HG03575 (cell line): ENCODE data around the gene NRIP1.

Experiments used
- ATAC-seq: cut with Tn5 transposase; IDR thresholded peaks from one replicate; pipeline ENCODE4 v1.9.1; 2021; ENCODE audit not compliant: unreplicated experiment, insufficient number of reproducible peaks, low FRiP score; ENCODE audit errors: extremely low read depth

NRIP1 gene

GRCh38 chr21:15064576-15065391 lies at the start of gene NRIP1:
Gene NRIP1 (minus strand): TSS chr21:15065000. CDS start chr21:14968192, 96,808 bp downstream.
- no peak for ATAC-seq

GRCh38 chr21:15112858-15113257 lies 48.1 kb upstream of the NRIP1 start:
- no peak for ATAC-seq

GRCh38 chr21:15108801-15109200 lies 44.0 kb upstream of the NRIP1 start:
- no peak for ATAC-seq

- no peak for ATAC-seq
Observed at GRCh38 chr21:15104470-15104869, 39.7 kb upstream of the NRIP1 start.

- ATAC-seq: no peak
Observed at GRCh38 chr21:15098908-15099307, 34.1 kb upstream of the NRIP1 start.

GRCh38 chr21:15098181-15098580 lies 33.4 kb upstream of the NRIP1 start:
- ATAC-seq: no peak

- ATAC-seq: no peak
Observed at GRCh38 chr21:15097580-15097979, 32.8 kb upstream of the NRIP1 start.

- no peak for ATAC-seq
Observed at GRCh38 chr21:15096146-15096545, 31.3 kb upstream of the NRIP1 start.

GRCh38 chr21:15095326-15095725 lies 30.5 kb upstream of the NRIP1 start:
- no peak for ATAC-seq

GRCh38 chr21:15094706-15095105 lies 29.9 kb upstream of the NRIP1 start:
- ATAC-seq: no peak

- no peak for ATAC-seq
Observed at GRCh38 chr21:15093216-15093615, 28.4 kb upstream of the NRIP1 start.

- ATAC-seq: no peak
Observed at GRCh38 chr21:15092745-15093144, 27.9 kb upstream of the NRIP1 start.

- no peak for ATAC-seq
Observed at GRCh38 chr21:15090390-15090789, 25.6 kb upstream of the NRIP1 start.

- no peak for ATAC-seq
Observed at GRCh38 chr21:15088488-15088887, 23.7 kb upstream of the NRIP1 start.

GRCh38 chr21:15084668-15085067 lies 19.9 kb upstream of the NRIP1 start:
- no peak for ATAC-seq

GRCh38 chr21:15080526-15080925 lies 15.7 kb upstream of the NRIP1 start:
- no peak for ATAC-seq

- ATAC-seq: no peak
Observed at GRCh38 chr21:15079269-15079668, 14.5 kb upstream of the NRIP1 start.

- no peak for ATAC-seq
Observed at GRCh38 chr21:15078180-15078579, 13.4 kb upstream of the NRIP1 start.

- ATAC-seq: no peak
Observed at GRCh38 chr21:15077529-15078145, 12.8 kb upstream of the NRIP1 start.

GRCh38 chr21:15076730-15077129 lies 11.9 kb upstream of the NRIP1 start:
- ATAC-seq: no peak

GRCh38 chr21:15071009-15071408 lies 6.2 kb upstream of the NRIP1 start:
- no peak for ATAC-seq
